Fibroblast of skin of left biceps (primary cell): ENCODE measurements around the gene RPL35.

Source experiments
- DNase-seq, 2 experiments: peaks; one replicate each; pipeline ENCODE4 v3.0.0-alpha.2; 2013; ENCODE audit warnings: low read depth in 2 of 2

The RPL35 gene

GRCh38 chr9:124877021-124877782, 15.4 kb upstream of the RPL35 start:
- DNase-seq = no peak

DNA sequence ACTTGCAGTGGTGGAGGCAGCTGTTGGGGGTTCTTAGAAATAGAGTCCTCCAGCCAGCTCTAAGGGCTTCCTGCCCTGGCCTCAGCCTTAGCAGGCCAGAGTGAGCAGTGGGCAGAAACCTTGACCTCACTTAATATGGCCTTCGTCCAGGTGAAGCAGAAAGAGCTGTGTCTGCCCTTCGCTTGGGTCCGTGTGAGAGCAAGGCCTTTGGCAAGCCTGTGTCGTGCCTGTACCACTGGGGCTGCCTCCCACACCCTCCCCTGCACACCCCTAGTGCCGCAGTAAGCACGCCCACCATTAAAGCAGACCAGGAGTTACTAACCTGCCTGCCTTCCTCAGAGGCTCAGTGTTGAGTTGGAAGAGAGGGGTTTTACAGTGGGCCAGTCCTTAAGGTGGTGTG, 13.7 kb upstream of the RPL35 start:
- DNase-seq = no peak

DNA sequence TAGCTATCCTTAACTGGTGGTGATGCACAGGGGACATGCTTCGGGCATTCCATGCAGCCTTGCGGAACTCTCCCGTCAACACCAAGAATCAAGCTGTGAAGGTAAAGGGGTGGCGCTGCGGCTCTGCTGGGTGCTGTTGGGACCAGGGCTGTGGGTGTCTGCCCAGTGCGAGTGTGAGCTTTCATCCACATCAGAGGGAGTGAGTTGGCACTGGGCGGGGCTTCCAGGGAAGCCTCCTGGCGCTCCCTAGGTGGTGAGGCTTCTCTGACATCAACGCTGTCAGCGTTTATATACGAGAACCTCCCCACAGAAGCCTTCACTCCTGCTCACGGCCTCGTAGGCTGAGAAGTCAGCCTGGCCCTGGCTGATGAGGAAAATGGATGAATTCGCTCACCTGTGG, 11.9 kb upstream of the RPL35 start:
- DNase-seq = no peak

DNA sequence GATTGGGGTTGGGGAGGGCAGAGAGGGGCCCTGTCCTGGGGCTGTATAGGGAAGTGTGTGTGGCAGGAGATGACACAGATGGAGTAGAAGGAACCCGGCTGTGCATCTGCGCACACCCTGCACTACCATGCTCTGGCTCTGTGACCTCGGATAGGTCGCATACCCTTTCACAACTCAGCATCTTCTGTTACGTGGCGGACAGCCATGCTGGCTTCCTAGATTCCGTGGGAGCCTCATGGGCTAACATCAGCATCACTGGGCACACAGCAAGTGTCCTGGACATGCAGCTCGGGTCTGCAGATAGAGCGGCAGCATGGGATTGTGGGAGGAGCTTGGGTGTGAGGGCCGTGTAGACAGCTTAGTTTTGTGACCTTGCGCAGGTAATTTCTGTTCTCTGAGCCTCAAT, 9.4 kb upstream of the RPL35 start:
- DNase-seq = no peak

DNA sequence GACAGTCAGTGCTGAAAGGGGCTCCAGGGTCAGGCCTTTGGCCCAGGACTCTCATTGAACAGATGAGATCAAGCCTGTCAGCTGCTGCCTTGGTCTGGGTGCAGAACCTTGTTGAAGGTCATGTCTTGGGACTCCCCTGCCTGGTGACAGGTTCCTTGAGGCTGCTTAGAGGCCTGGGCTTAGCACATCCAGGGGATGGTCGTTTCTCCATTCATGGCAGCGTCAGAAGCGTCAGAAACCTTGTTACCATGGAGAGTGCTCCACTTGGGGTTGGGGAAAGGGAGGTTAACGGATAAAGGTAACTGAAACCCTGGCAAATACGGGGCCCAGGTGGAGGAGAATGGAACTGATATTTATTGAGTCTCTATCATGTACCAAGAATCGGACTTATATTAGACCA, 9.0 kb upstream of the RPL35 start:
- DNase-seq = no peak

DNA sequence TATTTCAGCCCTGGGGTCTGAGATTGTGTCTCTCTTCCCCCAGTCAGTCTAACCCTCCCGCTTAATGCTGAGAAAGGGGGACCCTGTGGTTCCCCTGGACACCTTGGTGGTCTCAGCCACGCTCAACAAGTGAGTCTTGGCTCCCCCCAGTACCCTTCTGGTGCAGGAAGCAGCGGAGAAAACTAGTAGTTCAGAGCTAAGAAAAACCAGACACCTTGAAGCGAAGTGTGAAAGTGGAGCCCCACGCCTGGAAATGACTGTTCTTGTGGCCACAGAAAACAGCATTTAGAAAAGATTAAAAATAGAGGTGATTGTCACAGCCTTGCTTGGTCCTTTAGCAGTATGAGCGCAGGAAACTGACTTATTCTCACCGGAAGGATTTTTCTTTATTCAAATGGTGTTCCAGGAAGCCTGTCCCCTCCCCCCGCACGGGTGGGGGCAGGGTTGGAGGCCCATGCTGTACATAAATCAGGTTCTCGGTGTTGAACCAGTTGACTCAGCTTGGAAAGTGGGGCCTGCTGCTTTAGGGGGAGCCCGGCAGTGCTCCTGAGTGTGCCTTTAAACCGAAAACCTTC, 8.3 kb upstream of the RPL35 start:
- no peak for DNase-seq

GRCh38 chr9:124869466-124869985, 7.8 kb upstream of the RPL35 start:
- no peak for DNase-seq

DNA sequence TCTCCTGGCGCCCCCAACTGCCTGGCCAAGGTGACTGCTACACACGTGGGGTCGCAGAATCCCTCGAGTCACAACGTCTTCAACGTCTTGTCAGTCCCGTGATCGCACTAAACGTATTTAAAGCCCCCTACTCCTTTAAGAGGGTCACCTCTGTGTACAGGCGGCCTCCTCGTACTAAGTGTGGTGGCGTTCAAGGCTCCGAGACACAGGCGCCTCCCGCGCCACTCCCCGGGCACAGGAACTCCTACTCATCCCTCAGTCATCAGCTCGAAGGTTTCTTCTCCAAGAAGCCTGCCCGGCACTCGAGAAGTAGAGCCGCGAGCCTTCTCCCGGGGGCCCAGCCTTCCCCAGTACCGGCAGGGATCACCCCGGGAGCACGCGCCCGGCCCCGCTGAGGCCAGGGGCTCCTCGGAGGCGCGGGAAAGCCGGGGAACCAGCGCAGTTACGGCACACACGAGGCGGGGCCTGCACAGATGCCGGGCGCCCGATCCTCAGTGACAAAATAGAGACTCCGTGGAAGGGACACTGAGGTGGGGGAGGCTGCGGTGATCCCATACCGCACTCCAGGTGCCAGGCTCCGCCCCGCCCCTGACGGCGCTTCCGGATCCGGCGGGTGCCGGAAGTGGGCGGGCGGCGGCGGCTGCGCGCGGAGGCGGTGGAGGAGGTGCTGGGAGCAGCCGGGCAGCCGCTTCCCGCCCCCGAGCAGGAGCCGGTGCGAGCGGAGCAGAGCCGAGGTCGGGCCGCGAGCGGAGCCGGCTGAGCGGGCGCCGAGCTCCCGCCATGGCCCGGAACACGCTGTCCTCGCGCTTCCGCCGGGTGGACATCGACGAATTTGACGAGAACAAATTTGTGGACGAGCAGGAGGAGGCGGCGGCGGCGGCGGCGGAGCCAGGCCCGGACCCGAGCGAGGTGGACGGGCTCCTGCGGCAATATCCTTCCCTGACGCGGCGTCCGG, 7.0 kb upstream of the RPL35 start:
- DNase-seq = peak; percentile 44 to 46

- no peak for DNase-seq
Measured at GRCh38 chr9:124863371-124863871, 1.7 kb upstream of the RPL35 start.

DNA sequence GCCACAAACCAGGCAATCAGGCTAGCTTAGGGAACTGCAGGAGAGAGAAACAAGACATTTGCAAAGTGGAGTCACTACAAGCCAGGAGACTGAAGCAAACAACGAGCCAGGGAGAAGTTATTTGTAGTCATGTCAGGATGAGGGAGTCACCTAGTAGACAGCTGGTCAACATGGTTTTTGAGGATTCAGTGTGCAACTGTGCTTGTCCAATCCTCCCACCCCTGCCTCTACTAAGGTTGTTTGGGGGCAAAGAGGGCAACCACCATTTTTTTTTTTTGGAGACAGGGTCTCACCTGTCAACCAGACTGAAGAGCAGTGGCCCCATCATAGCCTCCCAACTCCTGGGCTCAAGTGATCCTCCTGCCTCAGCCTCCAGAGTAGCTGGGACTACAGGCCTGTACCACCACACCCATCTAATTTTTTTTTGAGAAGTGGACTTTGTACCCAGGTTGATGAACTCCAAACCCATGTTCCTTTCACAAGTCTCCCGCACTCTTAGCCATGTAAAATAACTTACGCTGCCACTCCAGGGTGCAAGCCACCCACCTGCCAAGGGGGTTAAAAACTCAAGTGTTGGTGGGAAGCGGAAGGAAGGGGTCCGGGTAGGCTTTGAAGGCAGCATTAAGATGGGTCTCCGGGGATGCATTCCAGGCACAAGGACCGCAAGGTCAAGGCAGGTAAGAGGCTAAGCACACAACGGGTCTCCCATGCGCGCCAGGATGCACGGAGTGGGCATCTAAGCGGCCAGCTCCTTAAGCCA, 995 bp downstream of the RPL35 start:
- DNase-seq = no peak

DNA sequence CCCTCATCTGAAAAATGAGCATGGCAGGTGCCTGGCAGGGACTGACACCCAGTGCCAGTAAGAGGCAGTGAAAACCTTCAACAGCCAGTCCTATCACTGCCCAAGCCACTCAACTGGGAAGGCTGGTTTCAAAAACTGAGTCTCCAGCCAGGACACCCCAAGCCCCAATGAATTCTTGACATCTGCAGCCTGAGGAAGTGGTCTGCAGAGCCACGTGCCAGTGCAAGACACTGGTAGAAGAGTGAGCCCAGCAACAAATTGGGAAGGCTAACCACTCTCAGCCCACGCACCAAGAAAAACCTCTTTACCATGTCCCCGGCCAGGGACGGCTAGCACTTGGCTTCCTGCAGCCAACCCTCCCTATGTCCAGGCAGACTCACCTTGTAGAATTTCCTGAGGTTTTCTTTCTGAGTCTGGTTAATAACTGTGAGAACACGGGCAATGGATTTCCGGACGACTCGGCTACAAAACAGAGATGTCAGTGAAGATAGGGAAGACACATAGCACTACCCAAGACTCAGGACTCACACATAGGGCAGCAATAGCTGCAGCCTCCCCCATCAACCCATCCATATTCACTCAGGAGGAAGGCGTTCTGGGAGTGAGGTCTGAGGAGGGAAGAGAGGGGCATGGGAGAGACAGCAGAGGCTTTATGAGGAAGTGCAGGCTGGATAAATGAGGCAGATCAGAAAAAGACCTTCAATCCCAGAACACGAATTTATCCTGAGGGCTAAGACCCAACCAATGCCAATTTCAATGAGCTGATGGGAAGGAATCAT, 1.8 kb downstream of the RPL35 start:
- no peak for DNase-seq

- DNase-seq = no peak
Measured at GRCh38 chr9:124858330-124859046, 3.3 kb downstream of the RPL35 start.

DNA sequence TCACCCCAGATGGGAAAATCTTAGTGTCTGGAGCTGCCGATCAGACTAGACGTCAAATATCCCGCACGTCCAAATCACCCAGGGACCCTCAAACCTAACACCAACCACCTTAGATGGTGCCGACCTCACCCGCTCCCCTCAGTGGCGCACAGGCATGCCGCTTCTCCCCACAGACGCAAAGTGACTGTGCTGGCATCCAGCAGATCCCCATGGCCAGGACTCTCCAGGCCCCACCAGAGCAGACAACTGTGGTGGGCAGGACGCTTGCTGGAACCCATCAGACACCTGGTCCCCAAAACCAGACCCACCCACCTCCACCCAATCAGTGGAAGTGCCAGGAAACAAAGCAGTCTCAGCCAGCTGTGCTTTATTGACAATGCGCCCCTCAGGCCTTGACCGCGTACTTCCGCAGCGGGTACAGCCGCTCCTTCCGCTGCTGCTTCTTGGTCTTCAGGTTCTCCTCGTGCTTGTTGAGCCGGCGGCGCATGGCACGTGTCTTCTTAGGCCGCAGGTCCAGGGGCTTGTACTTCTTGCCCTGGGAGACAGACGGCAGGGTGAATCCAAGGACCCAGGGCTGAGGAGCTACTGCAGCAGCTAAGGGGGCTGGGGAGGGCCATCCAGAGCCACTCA, 4.1 kb downstream of the RPL35 start:
- no peak for DNase-seq

DNA sequence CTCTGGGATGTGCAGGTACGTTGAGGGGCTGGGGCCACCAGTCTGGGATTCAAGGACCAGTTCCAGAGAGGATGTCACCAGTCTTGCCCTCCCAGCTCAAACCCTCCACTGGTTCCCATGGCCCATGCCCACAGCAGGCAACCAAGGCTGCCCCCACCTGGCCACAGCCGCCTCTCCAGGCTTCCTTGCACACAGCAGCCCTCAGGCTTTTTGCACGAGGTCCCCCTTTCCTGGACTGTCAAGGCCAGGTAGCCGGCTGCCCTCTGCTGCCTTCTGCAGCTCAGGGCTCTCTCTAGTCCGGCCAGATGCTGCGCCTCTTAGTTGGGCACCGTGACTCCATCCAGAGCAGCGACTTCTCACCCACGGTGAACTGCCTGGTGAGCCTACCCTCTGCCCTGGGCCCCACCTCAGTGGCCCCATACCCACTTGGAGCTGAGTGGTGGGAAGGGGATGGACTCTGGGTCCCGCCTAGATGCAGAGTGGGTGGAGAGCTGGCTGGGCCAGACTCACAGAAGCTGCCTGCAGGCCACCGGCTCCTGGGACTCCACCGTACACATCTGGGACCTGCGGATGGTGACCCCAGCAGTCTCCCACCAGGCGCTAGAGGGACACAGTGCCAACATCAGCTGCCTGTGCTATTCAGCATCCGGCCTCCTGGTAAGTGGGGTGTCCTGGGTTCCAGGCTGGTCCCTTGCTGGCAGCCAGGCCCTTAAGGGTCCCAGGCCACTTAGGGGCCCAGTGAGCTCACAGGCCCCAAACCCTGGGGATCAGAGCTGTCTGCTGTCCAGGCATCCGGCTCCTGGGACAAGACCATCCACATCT, 5.6 kb downstream of the RPL35 start:
- no peak for DNase-seq

GRCh38 chr9:124855566-124855943, 6.2 kb downstream of the RPL35 start:
- no peak for DNase-seq

GRCh38 chr9:124854822-124855221, 6.9 kb downstream of the RPL35 start:
- no peak for DNase-seq

DNA sequence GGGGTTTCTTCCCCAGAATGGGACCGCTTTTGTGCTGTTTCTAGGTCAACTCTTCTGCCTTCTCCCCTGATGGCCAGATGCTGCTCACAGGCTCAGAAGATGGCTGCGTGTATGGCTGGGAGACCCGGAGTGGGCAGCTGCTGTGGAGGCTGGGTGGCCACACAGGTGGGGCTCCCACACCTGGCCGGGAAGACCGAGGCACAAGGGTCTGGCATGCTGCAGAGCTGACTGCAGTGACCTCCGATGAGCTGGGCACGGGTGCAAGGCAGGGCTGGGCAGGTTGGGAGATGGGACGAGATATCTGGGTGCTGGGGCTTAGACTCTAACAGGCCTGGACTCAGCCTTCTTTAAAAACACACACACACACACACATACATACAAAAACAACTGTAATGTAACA, 7.6 kb downstream of the RPL35 start:
- DNase-seq = no peak

DNA sequence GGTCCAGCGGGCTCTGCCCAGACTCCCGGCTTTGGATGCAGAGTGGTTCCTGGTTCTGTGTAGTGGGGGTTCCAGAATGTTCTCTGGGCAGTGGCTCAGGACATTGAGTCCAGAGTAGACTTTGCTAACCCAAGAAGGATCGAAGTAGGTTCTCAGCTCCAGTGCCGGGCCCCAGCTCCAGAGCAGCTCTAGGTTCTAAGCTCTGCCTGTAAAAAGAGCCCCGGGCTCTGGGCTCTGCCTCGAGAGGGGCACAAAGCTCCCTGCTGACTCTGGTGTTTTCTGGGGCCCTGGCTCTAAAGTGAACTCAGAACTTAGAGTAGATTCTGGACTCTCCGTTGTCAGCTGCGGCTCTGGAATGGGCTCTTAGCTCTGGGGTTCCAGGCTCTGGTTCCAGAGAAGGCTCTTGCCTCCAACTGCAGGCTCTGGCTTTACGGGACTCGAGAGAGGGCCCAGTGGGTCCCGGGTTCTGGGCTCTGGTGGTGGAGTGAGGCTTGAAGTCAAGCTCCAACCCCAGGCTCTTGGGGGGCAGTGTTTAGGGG, 8.1 kb downstream of the RPL35 start:
- DNase-seq = no peak
